Measurements from ENCODE around the gene DGCR6L.
"Not testable (repeated sequence)": the region's sequence is repeated elsewhere in the genome, so short reads cannot be mapped to it uniquely, and the experiment has no call there.

Gene DGCR6L

GRCh38 chr22:20319745-20320658 is at the start of gene DGCR6L:
Gene DGCR6L (minus strand): TSS chr22:20320060. CDS start chr22:20319988, 72 bp downstream.
- H3K4me3 ChIP-seq (ENCODE audit: low read length), result peak within 1 kb of the TSS; percentile 83
- peak; percentile 76 for DNase-seq (ENCODE audit: low read depth)
- TF ChIP-seq CTCF (conservative IDR thresholded peaks at IDR 0.05; ENCODE audit: low read depth, low read length), result no peak

GRCh38 chr22:20368875-20369274 is 49.0 kb upstream of the DGCR6L start:
- not testable (repeated sequence) for DNase-seq (ENCODE audit: low read depth)

GRCh38 chr22:20366841-20367240 is 47.0 kb upstream of the DGCR6L start:
- not testable (repeated sequence) for DNase-seq (ENCODE audit: low read depth); H3K4me3 ChIP-seq (ENCODE audit: low read length)

More at GRCh38 chr22:20368875-20369274, 49.0 kb upstream of the DGCR6L start:
- not testable (repeated sequence) for H3K4me3 ChIP-seq (ENCODE audit: low read length)

GRCh38 chr22:20364335-20365260 is 44.7 kb upstream of the DGCR6L start:
- not testable (repeated sequence) for H3K4me3 ChIP-seq (ENCODE audit: low read length); DNase-seq (ENCODE audit: low read depth)

- not testable (repeated sequence) for DNase-seq (ENCODE audit: low read depth); H3K4me3 ChIP-seq (ENCODE audit: low read length)
Measured at GRCh38 chr22:20362403-20362802, 42.5 kb upstream of the DGCR6L start.

- DNase-seq (ENCODE audit: low read depth); H3K4me3 ChIP-seq (ENCODE audit: low read length): not testable (repeated sequence)
Measured at GRCh38 chr22:20361752-20362229, 41.9 kb upstream of the DGCR6L start.

GRCh38 chr22:20360866-20361751 is 41.2 kb upstream of the DGCR6L start:
- DNase-seq (ENCODE audit: low read depth); H3K4me3 ChIP-seq (ENCODE audit: low read length): not testable (repeated sequence)

GRCh38 chr22:20360261-20360660 is 40.4 kb upstream of the DGCR6L start:
- not testable (repeated sequence) for H3K4me3 ChIP-seq (ENCODE audit: low read length); DNase-seq (ENCODE audit: low read depth)

GRCh38 chr22:20358503-20359239 is 38.8 kb upstream of the DGCR6L start:
- not testable (repeated sequence) for DNase-seq (ENCODE audit: low read depth); H3K4me3 ChIP-seq (ENCODE audit: low read length)

GRCh38 chr22:20357967-20358366 is 38.1 kb upstream of the DGCR6L start:
- H3K4me3 ChIP-seq (ENCODE audit: low read length); DNase-seq (ENCODE audit: low read depth): not testable (repeated sequence)

- DNase-seq (ENCODE audit: low read depth); H3K4me3 ChIP-seq (ENCODE audit: low read length): not testable (repeated sequence)
Measured at GRCh38 chr22:20356906-20357305, 37.0 kb upstream of the DGCR6L start.

- not testable (repeated sequence) for DNase-seq (ENCODE audit: low read depth); H3K4me3 ChIP-seq (ENCODE audit: low read length)
Measured at GRCh38 chr22:20355939-20356636, 36.2 kb upstream of the DGCR6L start.
